Measurements from ENCODE around the gene LRCH1. TPM values are rescaled to one million over a fixed set of nuclear protein-coding genes. Genes with fewer than 3 reads are reported as not detected.

LRCH1 gene
- total and polyA plus RNA-seq, 2 donors (not counting 1 experiment from before 2014, with no cell fraction given) = 12.0 to 12.4 TPM

DNA sequence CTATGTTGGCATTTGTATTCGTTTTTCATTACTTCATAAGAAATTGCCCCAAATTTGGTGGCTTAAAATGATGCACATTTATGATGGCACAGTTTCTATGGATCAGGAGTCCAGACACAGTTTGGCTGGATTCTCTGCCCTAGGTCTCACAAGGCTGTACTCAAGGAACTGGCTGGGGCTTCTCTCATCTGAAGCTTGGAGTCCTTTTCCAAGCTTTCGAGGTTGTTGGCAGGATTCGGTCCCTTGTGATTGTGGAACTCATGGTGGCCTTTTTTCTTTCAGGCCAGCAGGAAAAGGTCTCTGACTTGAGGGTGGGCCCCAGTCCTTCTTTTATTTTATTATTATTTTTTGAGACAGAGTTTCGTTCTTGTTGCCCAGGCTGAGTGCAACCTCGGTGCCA is 23.8 kb downstream of the LRCH1 start:
- DNase-seq (ENCODE audit: low read depth in 2 of 2) = no peak
- Histone ChIP-seq H3K9ac (ENCODE audit: insufficient read depth, low read length) (no peak overlapping the region), H3K27me3 (ENCODE audit: control insufficient read depth, insufficient read depth, low read length) (no peaks in the 10 kb centered on the region), H3K4me2 (ENCODE audit: extremely low read depth, insufficient read depth, low read length) (no peak overlapping the region), H4K20me1 (ENCODE audit: control insufficient read depth, extremely low read depth, insufficient read depth, low read length) (no peaks in the 10 kb centered on the region), H3K4me1 (ENCODE audit: control insufficient read depth, extremely low read depth, insufficient read depth, low read length) (peaks cover 27% of the 10 kb centered on the region), H3K4me3 (replicated peaks in 1 of 4; ENCODE audit: control extremely low read depth in 1 of 4, insufficient read depth in 1 of 4, low read depth in 3 of 4, low read length in 4 of 4) (no peak overlapping the region), H2AFZ (ENCODE audit: low read length) (no peak overlapping the region), H3K79me2 (ENCODE audit: control insufficient read depth, insufficient read depth, low read length) (peaks cover 20% of the 10 kb centered on the region), H3K27ac (ENCODE audit: insufficient read depth, low read length) (peak overlapping the region; percentile 62), H3K36me3 (ENCODE audit: control insufficient read depth, insufficient read depth, low read length) (no peaks in the 10 kb centered on the region), H3K9me3 (ENCODE audit: control insufficient read depth, insufficient read depth, low read depth, low read length) (no peaks in the 10 kb centered on the region)
- TF ChIP-seq EZH2 (IDR thresholded peaks at IDR 0.05; ENCODE audit: low read length, missing control alignments) = no peak
- TF ChIP-seq, protein P1, sequence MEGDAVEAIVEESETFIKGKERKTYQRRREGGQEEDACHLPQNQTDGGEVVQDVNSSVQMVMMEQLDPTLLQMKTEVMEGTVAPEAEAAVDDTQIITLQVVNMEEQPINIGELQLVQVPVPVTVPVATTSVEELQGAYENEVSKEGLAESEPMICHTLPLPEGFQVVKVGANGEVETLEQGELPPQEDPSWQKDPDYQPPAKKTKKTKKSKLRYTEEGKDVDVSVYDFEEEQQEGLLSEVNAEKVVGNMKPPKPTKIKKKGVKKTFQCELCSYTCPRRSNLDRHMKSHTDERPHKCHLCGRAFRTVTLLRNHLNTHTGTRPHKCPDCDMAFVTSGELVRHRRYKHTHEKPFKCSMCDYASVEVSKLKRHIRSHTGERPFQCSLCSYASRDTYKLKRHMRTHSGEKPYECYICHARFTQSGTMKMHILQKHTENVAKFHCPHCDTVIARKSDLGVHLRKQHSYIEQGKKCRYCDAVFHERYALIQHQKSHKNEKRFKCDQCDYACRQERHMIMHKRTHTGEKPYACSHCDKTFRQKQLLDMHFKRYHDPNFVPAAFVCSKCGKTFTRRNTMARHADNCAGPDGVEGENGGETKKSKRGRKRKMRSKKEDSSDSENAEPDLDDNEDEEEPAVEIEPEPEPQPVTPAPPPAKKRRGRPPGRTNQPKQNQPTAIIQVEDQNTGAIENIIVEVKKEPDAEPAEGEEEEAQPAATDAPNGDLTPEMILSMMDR (conservative IDR thresholded peaks at IDR 0.05 in 1 of 2, IDR thresholded peaks at IDR 0.05 in 1 of 2; ENCODE audit: low read depth in 1 of 2, low read length in 2 of 2) = no peak

DNA sequence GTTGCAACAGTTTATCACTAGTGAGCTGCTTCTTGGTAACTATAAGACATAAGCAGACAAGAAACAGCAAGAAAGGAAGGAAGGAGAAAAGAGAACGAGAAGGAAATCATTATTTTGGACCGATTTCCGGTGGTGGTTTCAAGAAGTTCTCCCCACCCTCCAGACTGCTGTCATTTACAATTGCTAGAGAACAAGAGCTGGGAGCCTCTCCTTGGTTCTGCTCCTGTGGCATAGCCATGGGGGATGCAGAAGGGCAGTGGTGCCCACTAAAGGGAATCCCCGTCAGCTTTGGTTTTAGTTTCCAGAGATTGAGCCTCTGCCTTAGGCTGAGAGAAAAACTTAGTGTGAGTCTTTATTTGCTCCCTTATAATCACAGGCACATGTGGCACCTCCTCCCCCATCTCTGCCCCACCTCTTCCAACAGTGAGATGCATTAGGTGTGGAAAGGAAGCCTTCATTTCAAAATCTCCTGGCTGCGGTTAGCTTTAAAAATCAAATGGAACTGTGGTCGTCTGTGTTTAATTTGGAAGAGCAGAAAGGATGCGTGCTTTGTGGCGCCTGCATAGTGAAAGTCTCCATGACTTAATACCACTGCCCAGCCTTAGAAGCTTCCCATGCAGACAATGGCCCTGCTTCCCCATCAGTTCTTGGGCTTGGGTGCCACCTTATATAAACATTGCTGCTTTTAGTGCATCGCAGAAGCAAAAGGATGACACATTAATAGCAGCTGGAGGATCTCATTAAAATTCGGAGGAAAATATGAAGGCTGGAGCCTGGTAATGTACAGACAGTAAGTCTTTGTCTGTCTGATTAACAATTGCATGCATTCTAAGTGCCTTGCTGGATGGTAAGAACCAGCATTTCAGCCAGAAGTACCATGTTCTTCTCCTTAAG is 25.0 kb downstream of the LRCH1 start:
- Histone ChIP-seq H2AFZ (ENCODE audit: low read length) (no peak overlapping the region), H3K27me3 (ENCODE audit: control insufficient read depth, insufficient read depth, low read length) (no peaks in the 10 kb centered on the region), H3K9ac (ENCODE audit: insufficient read depth, low read length) (no peak overlapping the region), H3K9me3 (ENCODE audit: control insufficient read depth, insufficient read depth, low read depth, low read length) (no peaks in the 10 kb centered on the region), H3K4me3 (replicated peaks in 1 of 4; ENCODE audit: control extremely low read depth in 1 of 4, insufficient read depth in 1 of 4, low read depth in 3 of 4, low read length in 4 of 4) (no peak overlapping the region), H3K79me2 (ENCODE audit: control insufficient read depth, insufficient read depth, low read length) (peaks cover 13% of the 10 kb centered on the region), H3K4me2 (ENCODE audit: extremely low read depth, insufficient read depth, low read length) (no peak overlapping the region), H3K27ac (ENCODE audit: insufficient read depth, low read length) (no peak overlapping the region), H3K4me1 (ENCODE audit: control insufficient read depth, extremely low read depth, insufficient read depth, low read length) (peaks cover 24% of the 10 kb centered on the region), H4K20me1 (ENCODE audit: control insufficient read depth, extremely low read depth, insufficient read depth, low read length) (no peaks in the 10 kb centered on the region), H3K36me3 (ENCODE audit: control insufficient read depth, insufficient read depth, low read length) (no peaks in the 10 kb centered on the region)
- TF ChIP-seq, protein P1 (conservative IDR thresholded peaks at IDR 0.05 in 1 of 2, IDR thresholded peaks at IDR 0.05 in 1 of 2; ENCODE audit: low read depth in 1 of 2, low read length in 2 of 2) = no peak
- no peak for TF ChIP-seq EZH2 (IDR thresholded peaks at IDR 0.05; ENCODE audit: low read length, missing control alignments)
- peak in 1 of 2 donors; percentile 51 for DNase-seq (ENCODE audit: low read depth in 2 of 2)

DNA sequence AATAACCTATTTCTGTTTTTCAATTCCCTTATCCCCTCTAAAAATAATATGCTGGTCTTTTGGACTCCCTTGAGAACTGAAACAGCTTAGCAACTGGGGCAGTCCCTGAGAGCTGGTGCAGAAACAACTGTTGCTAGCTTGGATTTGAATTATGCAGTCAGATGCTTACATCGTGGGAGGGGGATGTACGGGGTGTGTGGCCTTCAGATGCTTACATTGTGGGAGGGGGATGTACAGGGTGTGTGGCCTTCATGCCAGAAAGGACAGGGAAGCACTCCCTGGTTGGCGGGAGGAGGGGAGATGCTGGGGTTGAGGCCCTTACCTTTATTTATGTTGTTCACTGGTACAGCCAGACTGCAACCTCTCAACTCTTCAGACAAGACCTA is 25.6 kb downstream of the LRCH1 start:
- Histone ChIP-seq H3K27me3 (ENCODE audit: control insufficient read depth, insufficient read depth, low read length) (no peaks in the 10 kb centered on the region), H3K36me3 (ENCODE audit: control insufficient read depth, insufficient read depth, low read length) (no peaks in the 10 kb centered on the region), H2AFZ (ENCODE audit: low read length) (no peak overlapping the region), H3K4me1 (ENCODE audit: control insufficient read depth, extremely low read depth, insufficient read depth, low read length) (peaks cover 24% of the 10 kb centered on the region), H3K4me2 (ENCODE audit: extremely low read depth, insufficient read depth, low read length) (no peak overlapping the region), H4K20me1 (ENCODE audit: control insufficient read depth, extremely low read depth, insufficient read depth, low read length) (no peaks in the 10 kb centered on the region), H3K79me2 (ENCODE audit: control insufficient read depth, insufficient read depth, low read length) (peaks cover 13% of the 10 kb centered on the region), H3K27ac (ENCODE audit: insufficient read depth, low read length) (no peak overlapping the region), H3K9me3 (ENCODE audit: control insufficient read depth, insufficient read depth, low read depth, low read length) (no peaks in the 10 kb centered on the region), H3K4me3 (replicated peaks in 1 of 4; ENCODE audit: control extremely low read depth in 1 of 4, insufficient read depth in 1 of 4, low read depth in 3 of 4, low read length in 4 of 4) (no peak overlapping the region), H3K9ac (ENCODE audit: insufficient read depth, low read length) (no peak overlapping the region)
- TF ChIP-seq, protein P1 (conservative IDR thresholded peaks at IDR 0.05 in 1 of 2, IDR thresholded peaks at IDR 0.05 in 1 of 2; ENCODE audit: low read depth in 1 of 2, low read length in 2 of 2) = no peak
- no peak for TF ChIP-seq EZH2 (IDR thresholded peaks at IDR 0.05; ENCODE audit: low read length, missing control alignments)
- no peak for DNase-seq (ENCODE audit: low read depth in 2 of 2)

All from fibroblast of lung (primary cell).